ENCODE measurements around the gene RPL13A. TPM values are rescaled to one million over a fixed set of nuclear protein-coding genes. Genes with fewer than 3 reads are reported as not detected.
A peak's percentile ranks its signal among the peaks of the same experiment; 100 is the strongest.

The RPL13A gene
- total and polyA plus RNA-seq, 9 of the 15 experiments (the other 6 are each of a cell fraction or from before 2014, with no cell fraction given): 1,744 to 5,482 (median 2,949) TPM

DNA sequence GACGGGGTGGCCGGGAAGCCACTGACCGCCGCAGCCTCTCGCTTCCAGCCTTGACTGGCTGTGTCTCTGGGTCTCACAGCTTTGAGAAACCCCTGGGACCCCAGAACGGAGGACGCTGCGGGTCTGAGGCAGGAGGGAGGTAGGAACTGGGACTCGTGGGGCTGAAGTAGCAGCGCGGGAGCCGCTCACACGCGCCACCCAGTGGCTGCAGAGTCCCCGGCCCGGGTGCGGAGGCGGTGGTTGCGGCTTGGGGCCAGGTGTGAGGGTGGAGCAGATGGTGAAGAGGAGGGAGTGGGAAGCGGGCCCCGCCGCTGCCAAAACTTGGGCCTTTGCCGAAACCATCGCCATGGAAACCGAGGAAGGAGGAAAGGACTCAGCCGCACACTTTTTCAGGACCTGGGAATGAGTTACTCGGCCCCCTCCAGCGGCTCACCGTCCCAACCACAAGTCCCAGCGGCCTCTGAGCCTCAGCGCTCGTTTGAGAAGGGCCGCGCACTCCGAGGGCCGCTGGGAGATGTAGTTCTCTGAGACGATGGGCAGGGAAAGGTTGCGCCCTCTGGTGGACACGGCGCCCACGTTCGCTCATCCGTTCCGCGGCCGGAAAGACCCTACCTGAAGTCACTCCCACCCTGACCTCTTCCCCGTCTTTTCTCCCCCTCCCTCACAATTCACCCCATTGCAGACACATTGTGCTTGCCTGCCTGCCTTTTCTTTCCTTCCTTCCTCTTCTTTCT, 43.9 kb upstream of the RPL13A start (continued):
- TF ChIP-seq ZNF668 (CRISPR knock-in tag; IDR thresholded peaks at IDR 0.05) (no peak), KDM5B (IDR thresholded peaks at IDR 0.05; ENCODE audit: insufficient replicate concordance, low read depth, low read length) (peak; percentile 55), DPF2 (IDR thresholded peaks at IDR 0.05) (peak; percentile 49; the same call in 1 of the 2 replicates), ZNF57 (CRISPR knock-in tag; IDR thresholded peaks at IDR 0.05) (no peak), FOS (IDR thresholded peaks at IDR 0.05; ENCODE audit: extremely low read depth, insufficient read length) (no peak), ESRRB (CRISPR knock-in tag; IDR thresholded peaks at IDR 0.05; ENCODE audit: borderline replicate concordance) (no peak), ZNF212 (CRISPR knock-in tag; IDR thresholded peaks at IDR 0.05) (no peak), HNRNPK (IDR thresholded peaks at IDR 0.05; ENCODE audit: low read depth, low read length, poor library complexity, severe bottlenecking) (no peak), JUNB (CRISPR knock-in tag; conservative IDR thresholded peaks at IDR 0.05) (no peak), GMEB1 (CRISPR knock-in tag; IDR thresholded peaks at IDR 0.05) (peak; percentile 76), ID3 (CRISPR knock-in tag; IDR thresholded peaks at IDR 0.05) (no peak), ID3 (tag; IDR thresholded peaks at IDR 0.05) (peak; percentile 52; the same call in 1 of the 2 replicates)
- TF ChIP-seq, protein P1, sequence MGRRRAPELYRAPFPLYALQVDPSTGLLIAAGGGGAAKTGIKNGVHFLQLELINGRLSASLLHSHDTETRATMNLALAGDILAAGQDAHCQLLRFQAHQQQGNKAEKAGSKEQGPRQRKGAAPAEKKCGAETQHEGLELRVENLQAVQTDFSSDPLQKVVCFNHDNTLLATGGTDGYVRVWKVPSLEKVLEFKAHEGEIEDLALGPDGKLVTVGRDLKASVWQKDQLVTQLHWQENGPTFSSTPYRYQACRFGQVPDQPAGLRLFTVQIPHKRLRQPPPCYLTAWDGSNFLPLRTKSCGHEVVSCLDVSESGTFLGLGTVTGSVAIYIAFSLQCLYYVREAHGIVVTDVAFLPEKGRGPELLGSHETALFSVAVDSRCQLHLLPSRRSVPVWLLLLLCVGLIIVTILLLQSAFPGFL (CRISPR knock-in tag; IDR thresholded peaks at IDR 0.05): no peak
- TF ChIP-seq, protein P2, sequence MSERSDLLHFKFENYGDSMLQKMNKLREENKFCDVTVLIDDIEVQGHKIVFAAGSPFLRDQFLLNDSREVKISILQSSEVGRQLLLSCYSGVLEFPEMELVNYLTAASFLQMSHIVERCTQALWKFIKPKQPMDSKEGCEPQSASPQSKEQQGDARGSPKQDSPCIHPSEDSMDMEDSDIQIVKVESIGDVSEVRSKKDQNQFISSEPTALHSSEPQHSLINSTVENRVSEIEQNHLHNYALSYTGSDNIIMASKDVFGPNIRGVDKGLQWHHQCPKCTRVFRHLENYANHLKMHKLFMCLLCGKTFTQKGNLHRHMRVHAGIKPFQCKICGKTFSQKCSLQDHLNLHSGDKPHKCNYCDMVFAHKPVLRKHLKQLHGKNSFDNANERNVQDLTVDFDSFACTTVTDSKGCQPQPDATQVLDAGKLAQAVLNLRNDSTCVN (CRISPR knock-in tag; IDR thresholded peaks at IDR 0.05): no peak
